Measurements from ENCODE around the gene ALG9.
A peak's percentile ranks its signal among the peaks of the same experiment; 100 is the strongest.

The ALG9 gene

DNA sequence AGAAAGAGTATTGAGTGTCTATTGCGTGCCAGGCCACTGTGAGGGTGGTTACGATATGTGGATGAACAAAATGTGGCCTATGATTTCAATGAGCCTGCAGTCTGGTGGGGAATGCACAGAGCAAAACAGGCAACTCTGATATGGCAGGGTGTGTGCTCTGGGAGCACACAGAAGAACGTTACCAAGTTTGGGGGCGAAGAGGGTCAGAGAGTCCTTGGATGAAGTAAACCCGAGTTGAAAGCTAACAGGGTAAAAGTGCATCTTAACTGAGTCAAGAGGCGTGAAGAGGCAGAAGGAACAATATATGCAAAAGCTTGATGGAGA is 8.2 kb upstream of the ALG9 start:
- DNase-seq = no peak

DNA sequence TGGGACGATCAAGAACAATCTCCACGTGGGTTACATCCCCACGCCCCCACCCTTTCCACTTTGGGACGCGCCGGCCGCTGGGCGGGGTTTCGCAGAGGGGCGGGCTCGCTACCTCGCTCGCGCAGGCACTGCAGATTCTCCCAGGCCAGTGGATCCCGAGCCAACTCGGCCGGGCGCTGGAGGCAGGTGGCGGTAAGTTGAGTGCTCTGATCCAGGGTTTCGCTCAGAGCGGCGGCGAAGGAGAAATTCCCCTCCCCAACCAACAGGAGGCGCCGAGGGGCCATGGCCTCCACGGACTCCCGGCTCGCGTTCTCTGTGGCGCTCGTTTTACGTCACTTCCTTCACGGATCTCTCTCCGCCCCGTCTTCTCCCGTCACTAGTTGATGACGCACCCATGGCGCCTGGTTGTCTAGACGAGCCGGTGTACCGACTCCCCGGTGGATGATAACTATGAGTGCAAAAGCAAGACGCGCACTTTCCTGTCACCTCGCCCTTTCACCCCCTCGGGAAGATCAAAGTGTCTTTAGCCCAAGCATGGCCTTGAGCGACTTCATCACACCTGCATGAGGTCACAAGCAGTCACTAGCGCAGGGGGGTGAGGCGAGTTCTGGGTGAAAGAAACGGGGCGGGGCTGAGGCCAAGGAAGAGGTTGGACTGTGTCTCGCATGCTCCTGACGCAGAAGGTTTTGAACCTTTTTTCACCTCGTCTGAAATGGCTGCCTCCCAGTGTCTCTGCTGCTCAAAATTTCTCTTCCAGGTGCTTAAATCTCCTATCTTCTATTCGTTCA is 7.7 kb upstream of the ALG9 start, which contains the start of the genes CFAP68 and FDXACB1:
TSS of gene CFAP68 (plus strand) at position 693 of the 788 bp plus-strand sequence. CDS start at position 713, 20 bp downstream.
TSS of gene FDXACB1 (minus strand) at position 317 of the 788 bp plus-strand sequence. CDS start at position 284, 33 bp downstream.
- DNase-seq = peak; percentile 98

DNA sequence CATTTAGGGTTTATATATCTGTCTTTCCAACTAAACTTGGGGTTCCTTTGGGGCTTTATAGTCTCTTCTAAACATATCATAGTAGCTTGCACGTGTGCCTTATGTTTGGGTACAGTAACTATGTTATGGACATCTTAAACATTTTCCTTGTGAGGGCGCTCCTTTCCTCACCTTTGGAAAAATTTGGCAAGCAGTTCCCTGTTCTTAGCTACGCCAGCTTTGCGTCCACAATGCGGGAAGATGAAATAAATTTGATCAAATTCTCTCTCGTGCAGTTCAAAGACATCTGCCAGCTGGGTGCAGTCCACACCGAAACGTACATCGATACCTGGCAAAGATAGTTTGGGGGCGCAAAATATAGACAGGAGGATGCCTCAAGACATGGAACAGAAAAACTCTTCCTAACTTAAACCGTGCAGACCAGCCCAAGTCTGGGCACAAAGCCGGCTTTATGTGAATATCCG is 7.0 kb upstream of the ALG9 start:
- peak; percentile 48 for DNase-seq

DNA sequence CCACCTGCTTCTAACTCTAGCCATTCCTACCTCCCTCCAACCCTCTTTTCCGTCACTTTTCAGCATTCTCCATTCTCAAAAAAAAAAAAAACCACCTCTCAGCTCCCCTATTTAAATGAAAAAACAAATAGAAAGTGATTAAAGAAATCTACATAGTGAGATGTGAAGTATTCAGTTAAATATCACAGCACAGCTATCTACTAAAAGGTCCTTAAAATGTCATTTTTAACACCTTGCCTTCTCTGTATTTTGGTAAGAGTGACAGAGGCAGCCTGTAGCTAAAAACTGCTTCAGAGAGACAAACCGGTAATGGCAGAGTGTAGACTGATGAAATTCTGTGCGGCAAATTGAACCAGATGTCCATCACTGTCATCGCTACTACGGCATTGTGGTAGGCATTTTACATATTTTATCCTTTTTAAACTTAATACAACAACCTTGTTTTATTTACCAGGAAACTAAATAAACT is 346 bp upstream of the ALG9 start:
- DNase-seq = no peak

DNA sequence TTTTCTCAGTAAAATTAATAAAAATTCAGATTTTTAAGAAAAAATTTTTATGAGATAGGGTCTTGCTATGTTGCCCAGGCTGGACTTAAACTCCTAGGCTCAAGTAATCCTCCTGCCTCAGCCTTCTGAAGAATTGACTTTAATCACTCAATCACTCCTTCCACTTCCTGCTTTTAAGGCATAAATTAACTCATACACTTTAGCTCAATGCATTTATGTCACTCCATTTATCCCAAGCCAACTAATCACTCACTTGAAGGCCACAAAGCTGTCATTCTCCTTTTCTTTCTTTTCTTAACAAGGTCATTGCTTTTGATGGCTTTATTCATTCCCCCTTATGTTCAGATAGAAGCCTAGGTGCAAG is 877 bp downstream of the ALG9 start:
- DNase-seq = no peak

DNA sequence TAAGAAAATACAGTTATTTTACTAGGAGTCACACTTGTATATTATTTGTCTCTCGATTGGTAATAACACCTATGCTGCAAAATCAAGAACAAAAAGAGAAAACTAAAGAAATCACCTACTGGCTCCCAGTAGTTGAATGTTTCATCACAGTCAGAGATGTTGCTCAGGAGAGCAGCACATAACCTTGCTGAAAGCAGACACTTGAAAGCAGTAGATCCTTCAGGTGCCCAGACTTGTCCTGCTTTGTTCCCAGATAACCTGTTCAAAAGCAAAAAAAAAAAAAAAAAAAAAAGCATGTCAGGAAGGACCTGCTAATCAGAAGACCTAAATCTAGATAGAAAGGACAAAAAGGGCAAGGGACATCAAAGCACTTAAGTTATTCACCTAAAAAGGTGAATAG is 1.3 kb downstream of the ALG9 start:
- DNase-seq = no peak

DNA sequence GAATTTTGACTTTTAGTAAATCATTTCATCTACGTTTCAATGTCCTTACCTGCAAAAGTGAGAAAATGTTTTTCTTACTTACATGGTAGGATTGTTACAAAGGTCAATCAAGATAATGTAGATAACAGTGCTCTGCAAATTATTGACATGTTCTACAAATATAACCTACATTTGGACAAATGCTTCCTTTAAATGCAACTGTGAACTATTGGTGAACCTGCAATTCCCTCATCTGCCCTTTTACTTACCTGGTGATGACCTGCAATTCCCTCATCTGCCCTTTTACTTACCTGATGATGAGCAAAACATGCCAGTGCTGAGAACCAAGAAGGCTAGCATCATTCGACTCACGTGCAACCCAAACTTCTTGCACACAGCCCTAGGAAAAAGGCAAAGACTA is 11.1 kb downstream of the ALG9 start:
- no peak for DNase-seq

DNA sequence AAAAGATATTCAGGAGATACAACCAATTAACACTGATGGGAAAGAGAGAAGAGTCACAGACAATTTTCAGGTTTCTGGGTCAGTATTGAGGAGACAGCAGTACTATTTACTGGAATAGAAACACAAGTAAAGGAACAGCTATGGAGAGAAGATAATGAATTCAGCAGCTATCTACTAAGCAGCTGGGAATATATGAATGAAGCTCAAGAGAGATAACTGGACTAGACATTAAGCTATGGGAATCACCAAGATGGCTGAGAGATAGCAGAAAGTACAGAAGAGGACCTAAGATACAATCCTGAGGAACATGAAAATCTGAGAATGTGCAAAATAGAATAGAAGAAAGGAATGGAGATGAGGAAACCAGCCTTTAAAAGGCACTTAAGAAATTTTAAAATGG is 15.9 kb downstream of the ALG9 start:
- DNase-seq = no peak

DNA sequence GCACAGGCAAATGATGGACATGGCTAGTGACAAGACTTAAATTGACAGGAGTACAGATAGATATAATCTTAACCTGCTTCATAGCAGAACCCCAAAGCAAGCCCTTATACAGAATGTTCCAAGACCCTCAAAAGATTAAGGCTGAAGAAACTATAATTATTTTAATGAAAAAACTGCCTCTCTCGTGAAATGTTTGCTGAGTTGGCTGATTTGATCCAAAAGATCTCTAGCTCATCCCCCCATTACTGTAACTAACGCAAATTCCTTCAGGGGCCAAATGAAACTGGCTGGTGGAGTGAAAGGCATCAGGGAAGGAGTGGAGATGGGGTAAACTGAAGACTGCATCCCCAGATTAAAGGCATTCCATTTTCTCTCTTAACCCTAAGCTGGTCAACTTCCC is 19.3 kb downstream of the ALG9 start:
- DNase-seq = no peak

DNA sequence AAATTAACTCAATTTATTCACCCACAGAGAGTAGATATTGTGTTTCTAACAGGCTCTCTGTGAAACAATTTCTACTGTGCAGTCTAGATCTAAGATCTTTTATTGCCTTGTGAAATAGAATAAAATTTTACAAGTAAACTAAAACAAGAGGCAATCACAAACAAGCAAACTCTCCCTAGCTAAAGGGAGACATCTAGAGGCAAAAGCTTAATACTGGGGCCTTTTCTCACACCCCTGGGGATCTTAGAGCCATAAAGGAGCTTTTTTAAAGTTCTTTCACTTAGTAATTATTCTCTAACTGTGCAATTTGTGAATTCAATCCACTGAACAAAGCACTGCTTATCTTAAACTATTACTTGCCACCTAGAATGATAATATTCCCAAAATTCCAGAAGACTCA is 19.7 kb downstream of the ALG9 start:
- DNase-seq = peak; percentile 10

DNA sequence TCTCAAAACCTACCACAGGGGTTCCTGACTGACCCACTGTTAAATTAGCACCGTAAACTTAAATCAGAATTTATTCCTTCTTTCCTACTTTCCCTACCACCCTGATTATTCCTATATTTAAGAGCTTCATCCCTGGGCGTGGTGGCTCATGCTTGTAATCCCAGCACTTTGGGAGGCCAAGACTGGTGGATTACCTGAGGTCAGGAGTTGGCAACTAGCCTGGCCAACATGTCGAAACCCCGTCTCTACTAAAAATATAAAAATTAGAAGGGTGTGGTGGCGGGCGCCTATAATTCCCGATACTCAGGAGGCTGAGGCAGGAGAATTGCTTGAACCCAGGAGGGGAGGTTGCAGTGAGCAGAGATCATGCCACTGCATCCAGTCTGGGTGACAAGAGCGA is 20.3 kb downstream of the ALG9 start:
- no peak for DNase-seq

DNA sequence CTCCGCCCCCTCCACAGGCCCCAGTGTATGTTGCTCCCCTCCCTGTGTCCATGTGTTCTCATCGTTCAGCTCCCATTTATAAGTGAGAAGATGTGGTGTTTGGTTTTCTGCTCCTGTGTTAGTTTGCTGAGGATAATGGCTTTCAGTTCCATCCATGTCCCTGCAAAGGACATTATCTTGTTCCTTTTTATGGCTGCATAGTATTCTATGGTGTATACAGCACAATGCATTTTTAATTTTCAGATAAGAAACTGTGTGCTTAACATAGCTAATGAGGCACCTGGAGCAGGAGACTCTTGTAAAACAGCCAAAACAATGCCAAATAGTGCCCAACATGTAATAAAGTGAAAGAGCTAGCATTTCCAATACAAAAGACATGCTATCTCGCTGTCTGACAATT is 21.8 kb downstream of the ALG9 start:
- DNase-seq = no peak

DNA sequence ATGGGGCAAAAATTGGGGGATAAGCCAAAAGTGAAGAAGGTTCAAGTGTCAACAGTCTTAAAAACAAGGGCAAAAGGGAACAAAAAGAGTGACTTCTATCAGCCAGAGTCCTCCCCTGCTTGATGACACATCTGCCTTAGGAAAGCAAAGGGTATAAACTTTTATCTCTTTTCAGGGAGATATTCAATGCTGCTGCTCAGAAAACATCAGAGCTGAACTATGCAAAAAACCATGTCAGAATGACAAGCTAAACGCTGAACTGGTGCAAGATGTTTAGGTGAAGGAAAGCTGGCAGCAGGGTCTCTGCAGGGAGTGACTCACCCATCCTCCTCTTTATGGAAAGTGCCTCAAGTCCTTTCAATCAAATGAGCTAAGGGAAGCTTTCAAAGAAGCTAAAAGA is 24.7 kb downstream of the ALG9 start:
- DNase-seq = peak; percentile 76

DNA sequence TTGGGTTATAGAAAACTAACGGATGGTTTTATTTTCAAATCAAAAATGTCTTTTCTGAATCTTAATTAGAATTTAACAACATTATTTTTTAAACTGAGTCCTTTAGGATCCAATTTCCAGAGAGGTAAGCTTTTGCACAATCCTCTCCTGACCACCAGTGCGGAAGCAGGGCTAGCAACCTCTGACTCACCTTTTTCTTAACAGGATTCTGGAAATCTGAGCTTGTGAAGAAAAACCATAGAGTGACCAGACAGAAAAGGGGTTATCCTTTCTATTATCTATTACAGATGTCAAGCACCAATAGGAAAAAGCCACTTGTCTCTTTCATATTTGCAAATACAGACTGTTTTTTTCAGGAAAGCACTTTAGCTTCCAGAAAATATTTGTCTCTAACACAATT is 25.3 kb downstream of the ALG9 start:
- DNase-seq = peak; percentile 37

DNA sequence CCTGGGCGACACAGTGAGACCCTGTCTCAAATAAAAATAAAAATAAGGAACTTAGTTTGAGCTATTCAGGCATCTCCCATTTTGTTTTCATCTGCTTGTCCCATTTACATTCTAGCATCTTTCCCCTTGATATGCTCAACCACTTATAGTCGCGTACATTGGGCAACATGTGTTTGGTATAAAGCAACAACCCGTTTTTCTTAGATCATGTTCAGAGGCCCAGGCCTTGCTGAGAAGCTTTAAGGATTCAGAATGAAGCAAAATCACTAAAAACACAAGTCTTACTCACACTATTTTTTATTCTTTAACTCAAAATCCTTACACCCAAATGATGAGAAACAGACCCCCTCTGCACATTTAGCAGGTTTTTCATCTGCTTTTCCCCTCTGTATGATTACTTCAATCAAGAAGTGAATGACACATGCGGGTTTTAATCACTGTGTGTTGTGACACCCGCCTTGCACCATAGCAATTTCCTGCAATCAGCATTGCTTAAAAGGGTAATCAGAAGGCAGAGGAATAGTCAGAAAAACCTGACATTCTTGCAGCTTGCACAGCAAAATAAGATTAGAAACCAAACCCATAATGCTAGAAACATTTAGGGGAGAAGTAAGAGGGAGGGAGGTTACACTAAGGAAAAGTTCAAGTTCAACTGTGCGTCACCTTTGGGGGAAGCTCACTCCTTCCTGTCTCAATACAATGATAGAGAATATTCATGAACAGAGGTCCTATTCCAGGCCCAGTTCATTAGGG is 25.9 kb downstream of the ALG9 start:
- DNase-seq = peak; percentile 27

DNA sequence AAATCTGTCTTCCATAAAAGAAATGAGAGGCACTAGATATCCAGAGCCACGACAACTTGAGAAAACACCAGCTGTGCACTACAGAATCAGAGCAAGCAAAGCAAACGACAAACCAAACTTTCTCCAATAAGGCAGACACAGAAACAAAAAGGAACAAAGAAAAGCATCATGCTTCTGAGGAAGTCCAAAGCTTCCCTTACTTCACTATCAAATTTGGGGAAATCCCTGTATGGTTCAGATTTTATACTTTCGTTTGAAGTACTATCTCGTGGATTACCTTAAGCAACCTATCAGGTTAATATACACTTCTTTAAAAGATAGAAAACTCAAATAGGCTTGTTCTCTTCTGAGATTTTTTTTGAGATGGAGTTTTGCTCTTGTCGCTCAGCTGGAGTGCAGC is 27.7 kb downstream of the ALG9 start:
- DNase-seq = no peak

DNA sequence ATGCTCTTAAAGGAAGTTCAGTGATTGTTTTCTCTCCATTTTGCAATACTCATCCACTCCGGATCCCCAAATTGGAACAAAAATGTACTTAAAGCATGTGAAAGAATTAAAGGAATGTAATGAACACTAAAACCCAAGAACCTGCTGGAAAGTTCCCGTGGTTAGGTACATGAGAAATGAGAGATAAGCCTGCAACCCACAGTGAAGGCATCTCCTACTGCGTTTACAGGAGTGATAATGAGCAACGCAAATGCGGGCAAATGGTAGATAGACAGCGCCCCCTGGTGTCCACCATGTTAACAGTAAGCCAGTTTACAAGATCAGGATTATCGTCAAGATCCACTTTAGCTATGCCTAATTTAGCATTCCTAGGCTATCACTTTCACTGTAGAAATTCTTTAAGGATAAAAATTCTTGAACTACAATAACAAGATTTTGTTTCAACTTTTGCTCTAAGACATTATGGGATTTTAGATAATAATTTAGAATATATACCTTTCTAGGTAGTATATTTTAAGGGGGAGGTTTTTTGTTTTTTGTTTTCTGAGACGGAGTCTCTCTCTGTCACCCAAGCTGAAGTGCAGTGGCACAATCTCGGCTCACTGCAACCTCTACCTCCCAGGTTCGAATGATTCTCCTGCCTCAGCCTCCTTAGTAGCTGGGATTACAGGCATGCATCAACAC is 29.9 kb downstream of the ALG9 start:
- peak; percentile 82 for DNase-seq

DNA sequence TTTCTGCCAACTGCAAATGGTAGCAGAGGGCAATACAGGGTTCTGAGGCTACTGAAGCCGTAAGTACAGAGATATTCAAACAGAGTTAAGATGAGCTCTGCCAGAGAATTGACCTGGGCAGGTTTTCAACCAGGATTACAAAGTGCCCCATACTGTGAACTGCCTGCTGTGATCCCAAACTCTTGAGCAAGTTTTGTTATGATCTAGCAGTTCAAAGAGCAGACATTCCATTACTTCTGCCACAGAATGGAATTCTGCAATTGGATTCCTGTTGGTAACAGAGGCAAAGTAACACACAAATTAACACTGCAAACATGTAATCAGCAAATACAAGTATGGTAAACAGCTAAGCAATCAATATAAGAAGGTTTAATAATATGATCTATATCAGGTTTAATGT is 31.2 kb downstream of the ALG9 start:
- no peak for DNase-seq

DNA sequence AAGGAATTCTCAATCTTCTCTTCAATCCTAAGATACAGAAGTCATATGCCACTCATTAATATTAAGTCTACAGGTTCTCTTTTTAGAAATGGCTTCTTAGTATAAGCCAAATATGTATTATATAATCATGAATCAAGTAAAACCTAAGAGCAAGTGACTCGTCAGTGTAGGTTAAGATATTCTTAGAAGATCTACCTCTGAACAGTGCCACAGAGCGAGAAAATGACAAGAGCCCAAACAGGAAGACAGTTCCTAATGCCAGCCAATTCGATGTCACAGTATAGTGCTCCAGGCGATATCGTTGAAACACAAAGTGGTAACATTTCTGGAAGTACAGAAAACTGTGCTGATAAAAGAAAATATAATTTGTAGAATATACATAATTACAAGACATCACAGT is 33.3 kb downstream of the ALG9 start:
- no peak for DNase-seq

DNA sequence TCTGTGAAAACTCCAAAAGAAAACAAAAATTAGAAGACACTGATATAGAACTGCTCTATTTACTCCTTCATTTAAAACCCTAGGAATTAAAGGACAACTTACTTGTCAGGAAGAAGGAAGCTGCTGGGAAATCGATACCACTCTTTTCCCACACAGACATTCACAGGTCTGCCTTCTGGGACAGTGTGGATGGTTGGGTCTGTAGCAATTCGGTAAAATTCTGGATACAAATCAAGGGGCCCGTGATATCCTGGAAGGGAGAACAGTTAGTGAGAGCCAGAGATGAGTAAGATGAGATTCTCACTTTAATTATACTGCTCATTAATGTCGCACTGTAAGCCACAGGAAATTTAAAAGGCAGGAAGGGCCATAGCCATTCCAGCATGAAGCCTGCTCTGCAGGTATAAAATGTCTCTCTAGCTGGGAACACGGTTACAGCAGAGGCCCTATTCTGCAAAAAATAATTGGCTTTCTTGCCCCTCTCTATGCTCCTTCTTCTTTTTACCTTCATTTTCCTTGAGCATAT is 34.0 kb downstream of the ALG9 start:
- no peak for DNase-seq

DNA sequence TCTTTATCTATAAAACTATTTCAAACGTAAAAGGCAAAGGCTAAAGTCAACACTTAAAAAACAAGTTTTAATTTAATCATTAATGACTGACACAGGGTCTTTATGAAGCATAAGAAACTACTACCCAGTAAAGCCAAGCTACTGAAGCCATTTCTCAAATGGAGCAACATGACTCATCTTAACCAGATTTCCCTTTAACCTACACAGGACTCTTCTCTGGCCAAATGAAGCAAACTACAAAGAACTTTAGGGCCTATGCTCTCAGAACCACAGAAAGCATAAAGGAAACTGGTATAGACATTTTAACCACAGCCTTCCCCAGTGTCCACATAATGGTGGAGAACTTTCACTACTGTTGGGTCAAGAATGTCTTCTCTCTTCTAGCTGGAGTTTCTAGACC is 34.7 kb downstream of the ALG9 start:
- peak; percentile 3 for DNase-seq

DNA sequence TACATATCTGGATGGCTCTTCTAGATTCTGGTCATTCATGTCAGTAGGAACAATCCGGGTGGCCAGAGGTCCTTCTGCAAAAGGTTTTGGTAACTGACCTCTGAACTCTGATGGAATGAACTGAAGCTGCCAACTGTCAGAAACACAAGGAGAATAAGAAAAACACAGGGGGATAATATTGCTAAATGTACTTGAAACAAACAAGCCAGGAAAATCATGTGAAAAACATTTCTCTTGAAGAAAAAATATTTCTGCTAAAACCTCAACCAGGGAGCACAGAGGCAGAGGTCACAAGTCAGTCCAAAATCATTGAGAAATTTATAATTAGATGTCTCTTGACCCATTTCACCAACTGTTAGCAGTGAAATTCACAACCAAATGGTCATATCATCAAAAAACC is 35.2 kb downstream of the ALG9 start:
- no peak for DNase-seq

DNA sequence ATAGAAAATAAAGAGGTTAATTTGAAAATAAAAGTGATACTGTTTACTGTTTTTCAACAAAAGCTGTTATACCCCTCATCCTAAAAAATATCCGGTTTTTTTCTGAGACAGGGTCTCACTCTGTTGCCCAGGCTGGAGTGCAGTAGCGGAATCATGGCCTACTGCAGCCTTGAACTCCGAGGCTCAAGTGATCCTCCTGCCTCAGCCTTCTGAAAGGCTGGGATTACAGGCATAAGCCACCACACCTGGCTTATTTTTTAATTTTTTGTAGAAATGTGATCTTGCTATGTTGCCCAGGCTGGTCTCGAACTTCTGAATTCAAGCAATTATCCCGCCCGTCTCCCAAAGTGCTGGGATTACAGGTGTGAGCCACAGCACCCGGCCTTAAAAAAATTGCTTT is 35.7 kb downstream of the ALG9 start:
- DNase-seq = no peak

Data from fibroblast of skin of right quadriceps (primary cell).